GM12878 (cell line): ENCODE measurements around the gene USP47. TPM values are rescaled to one million over a fixed set of nuclear protein-coding genes. Genes with fewer than 3 reads are reported as not detected.

Source experiments
- ATAC-seq: fragments of 200-7000 bp; cut with Tn5 transposase; 3 replicates; pipeline ENCODE4 v1.9.1; 2020; ENCODE audit warnings: mild to moderate bottlenecking, moderate library complexity
- BruUV-seq: library from RNA; stranded (reverse); fragments of 400-500 nt; replicated peaks from 2 replicates; lab custom pipeline; 2021; lab: Mats Ljungman, UMichigan
- CTCF ChIA-PET: fragments of 300-600 bp; sonication (Branson Sonifier 250); formaldehyde crosslinking; extraction: SDS; loops from one replicate; lab custom pipeline; 2021; ENCODE audit warnings: inconsistent platforms; lab: Yijun Ruan, JAX
- POLR2A ChIA-PET: fragments of 350-600 bp; formaldehyde crosslinking; extraction: SDS; loops from one replicate; lab custom pipeline; 2021; ENCODE audit warnings: inconsistent platforms; lab: Charles Lee
- RAD21 ChIA-PET: fragments of 300-600 bp; sonication (Branson Sonifier 250); formaldehyde crosslinking; loops from one replicate; lab custom pipeline; 2023; ENCODE audit warnings: antibody characterized with exemption; ENCODE audit not compliant: unreplicated experiment; lab: Charles Lee
- SMC1A ChIA-PET: fragments of 300-600 bp; sonication (Branson Sonifier 250); formaldehyde crosslinking; loops from one replicate; lab custom pipeline; 2023; ENCODE audit not compliant: unreplicated experiment, uncharacterized antibody; lab: Charles Lee
- DNase-seq: peaks from one replicate; pipeline ENCODE4 v3.0.0-alpha.2; 2011; ENCODE audit warnings: low read depth, low spot score
- FAIRE-seq: peaks from 3 replicates; lab custom pipeline; 2011; peaks lifted over from hg19 to GRCh38; lab: Jason Lieb, UNC
- H2AFZ ChIP-seq: 2 replicates; pipeline ENCODE4 v1.6.0; 2011; ENCODE audit warnings: low read depth, low read length, control low read depth; ENCODE audit not compliant: control insufficient read depth
- H3K27ac ChIP-seq: 2 replicates; pipeline ENCODE4 v1.5.1; 2011; ENCODE audit warnings: control low read depth; ENCODE audit not compliant: control insufficient read depth, insufficient read depth
- H3K27me3 ChIP-seq, 2 experiments: replicated peaks in 1 of 2; 2 replicates each; pipeline versions ENCODE4 v1.6.0 to v1.6.1; 2011; ENCODE audit warnings: low read length in 1 of 2; ENCODE audit not compliant: control insufficient read depth in 2 of 2, insufficient read depth in 2 of 2
- H3K36me3 ChIP-seq, 2 experiments: 2 replicates each; pipeline ENCODE4 v1.5.1; 2011; ENCODE audit warnings: low read length in 1 of 2; ENCODE audit not compliant: control insufficient read depth in 2 of 2, insufficient read depth in 2 of 2
- H3K4me1 ChIP-seq: 2 replicates; pipeline ENCODE4 v1.6.1; 2011; ENCODE audit warnings: mild to moderate bottlenecking, low read length, moderate library complexity, mixed read lengths; ENCODE audit not compliant: control insufficient read depth, insufficient read depth
- H3K4me2 ChIP-seq: 2 replicates; pipeline ENCODE4 v1.6.0; 2011; ENCODE audit warnings: control low read depth; ENCODE audit not compliant: control insufficient read depth, insufficient read depth
- H3K4me3 ChIP-seq: fragments of 200-600 bp; sonication (generic); 2 replicates; pipeline ENCODE4 v1.5.1; 2016
- H3K79me2 ChIP-seq: 2 replicates; pipeline ENCODE4 v1.6.0; 2011; ENCODE audit warnings: low read length; ENCODE audit not compliant: control insufficient read depth, insufficient read depth
- H3K9ac ChIP-seq: 2 replicates; pipeline ENCODE4 v1.8.0; 2011; ENCODE audit warnings: low read length, control low read depth, mixed read lengths; ENCODE audit not compliant: control insufficient read depth, insufficient read depth
- H3K9me3 ChIP-seq: replicated peaks from 3 replicates; pipeline ENCODE4 v1.5.1; 2011; ENCODE audit warnings: mild to moderate bottlenecking, low read length; ENCODE audit not compliant: control insufficient read depth, insufficient read depth
- H4K20me1 ChIP-seq: 2 replicates; pipeline ENCODE4 v1.6.0; 2011; ENCODE audit not compliant: control insufficient read depth, insufficient read depth
- BRCA1 ChIP-seq: IDR thresholded peaks from 2 replicates; pipeline ENCODE4 v1.6.1; 2011; ENCODE audit warnings: low read depth, low read length, improper control_type of control experiment
- EED ChIP-seq: sonication (generic); IDR thresholded peaks from 2 replicates; pipeline ENCODE4 v1.6.1; 2016; ENCODE audit warnings: antibody characterized with exemption, low read depth
- EGR1 ChIP-seq, 2 experiments: IDR thresholded peaks; 1 replicate in 1 of 2; 2 replicates in 1 of 2; pipeline ENCODE4 v1.6.1; 2011 to 2012; ENCODE audit warnings: low read depth in 2 of 2, low read length in 2 of 2, borderline replicate concordance in 1 of 2, mild to moderate bottlenecking in 1 of 2, moderate library complexity in 1 of 2
- GABPA ChIP-seq: IDR thresholded peaks from 2 replicates; pipeline ENCODE4 v1.6.1; 2014; ENCODE audit warnings: antibody characterized with exemption, low read depth, mild to moderate bottlenecking, inconsistent platforms
- KLF5 ChIP-seq: fragments of 450-650 bp; IDR thresholded peaks from 2 replicates; pipeline ENCODE4 v1.6.1; 2014; ENCODE audit warnings: mild to moderate bottlenecking; ENCODE audit not compliant: partially characterized antibody
- MXI1 ChIP-seq: fragments of 150-350 bp; IDR thresholded peaks from 2 replicates; pipeline ENCODE4 v1.6.1; 2011; ENCODE audit warnings: low read depth, mild to moderate bottlenecking, inconsistent platforms, low read length, improper control_type of control experiment
- RB1 ChIP-seq: fragments of 450-650 bp; formaldehyde crosslinking; IDR thresholded peaks from 2 replicates; pipeline ENCODE4 v1.6.1; 2017; ENCODE audit warnings: mild to moderate bottlenecking, borderline replicate concordance
- RFX5 ChIP-seq: IDR thresholded peaks from 2 replicates; pipeline ENCODE4 v1.6.1; 2011; ENCODE audit warnings: low read depth, low read length, improper control_type of control experiment
- SMARCA5 ChIP-seq: fragments of 450-650 bp; IDR thresholded peaks from 2 replicates; pipeline ENCODE4 v1.6.1; 2017; ENCODE audit warnings: mild to moderate bottlenecking
- TBL1XR1 ChIP-seq: IDR thresholded peaks from 2 replicates; pipeline ENCODE4 v1.6.1; 2012; ENCODE audit warnings: low read depth, low read length, improper control_type of control experiment
- TCF12 ChIP-seq: IDR thresholded peaks from 2 replicates; pipeline ENCODE4 v1.6.1; 2011; ENCODE audit warnings: low read depth, mild to moderate bottlenecking, low read length
- ZNF274 ChIP-seq: IDR thresholded peaks from one replicate; pipeline ENCODE4 v1.8.0; 2011; ENCODE audit not compliant: insufficient read length, insufficient read depth
- ZZZ3 ChIP-seq: IDR thresholded peaks from 2 replicates; pipeline ENCODE4 v1.6.1; 2011; ENCODE audit warnings: low read depth; ENCODE audit not compliant: control insufficient read depth, insufficient read length
- WGBS: methylation state at CpG from one replicate; pipeline ENCODE4 v1.1.6; 2016; ENCODE audit warnings: low lambda C conversion rate; ENCODE audit not compliant: insufficient replicate concordance, insufficient coverage; ENCODE audit errors: missing lambda C conversion rate; 5-methylcytosine and 5-hydroxymethylcytosine counted together
- in situ Hi-C: fragments of 300-500 bp; cut with MboI; formaldehyde crosslinking; loops from 9 replicates; pipeline ENCODE4 v1.14.3; 2018; ENCODE audit warnings: mixed read lengths
- intact Hi-C: fragments of 100-400 bp; cut with micrococcal nuclease; formaldehyde crosslinking; loops from one replicate; pipeline ENCODE4 v1.14.2; 2022; ENCODE audit not compliant: unreplicated experiment
- polyA plus RNA-seq, 11 experiments: library from polyadenylated mRNA; depleted of rRNA in 4 of 11; unstranded in 6 of 11; stranded (reverse) in 5 of 11; fragments of >200 nt; fragmentation: Nextera tagmentation in 4 of 11; fragmentation: Illumina TruSeq in 1 of 11; extraction: Ambion mirVana in 4 of 11; extraction: Trizol in 1 of 11; gene quantifications; 1 replicate in 1 of 11; 2 replicates in 10 of 11; pipeline versions ENCODE4 v1.2.1 to v1.2.3, GENCODE V29; 2011 to 2016; ENCODE audit warnings: inconsistent platforms in 2 of 11, missing spikeins in 2 of 11, low read depth in 1 of 11
- total RNA-seq, 4 experiments: library from RNA; depleted of rRNA in 3 of 4; stranded (reverse); fragments of >200 nt in 3 of 4; fragmentation: Illumina TruSeq in 1 of 4; extraction: Trizol in 1 of 4; gene quantifications; 2 replicates each; pipeline versions ENCODE4 v1.2.1 to v1.2.3, GENCODE V29; 2013 to 2021

Gene USP47
- total and polyA plus RNA-seq, 10 of the 15 experiments (the other 5 are each of a cell fraction or from before 2014, with no cell fraction given): 13.9 to 54.0 (median 31.6) TPM

DNA sequence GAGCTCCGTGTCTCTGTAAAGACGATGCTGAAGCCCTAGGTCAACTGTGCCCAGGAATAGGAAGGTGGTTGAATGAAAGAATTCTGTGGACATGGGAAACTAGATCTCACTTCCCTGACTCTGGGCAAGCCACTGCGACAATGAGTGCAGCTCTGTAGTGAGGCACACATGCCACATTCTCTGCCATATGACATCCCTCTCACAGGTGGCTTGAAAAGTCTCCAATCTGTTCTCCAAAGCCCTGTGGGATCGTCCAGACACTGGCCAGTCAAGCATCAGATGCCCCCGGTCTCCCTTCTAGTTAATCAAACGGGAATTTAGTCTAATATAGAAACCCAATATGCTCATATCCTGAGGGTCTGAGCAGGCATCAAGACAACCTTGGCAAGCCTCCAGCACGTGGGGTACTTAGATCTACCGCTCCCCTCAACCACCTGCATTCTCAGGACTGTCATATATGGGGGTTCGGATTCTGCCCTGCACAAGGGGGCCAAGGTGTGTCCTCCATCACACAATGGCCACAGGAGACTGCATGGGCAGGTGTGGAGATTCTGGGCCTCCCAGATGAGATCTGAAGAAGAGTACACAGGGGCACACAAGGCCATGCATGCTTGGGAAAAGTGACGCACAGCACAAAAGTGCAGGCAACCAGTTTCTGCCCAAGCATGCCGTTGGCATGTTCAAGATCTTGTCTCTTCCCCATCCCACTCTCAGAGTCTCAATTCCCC is 154.7 kb downstream of the USP47 start:
- in situ Hi-C loops: no loop called here
- DNase-seq (no peak), ATAC-seq (no peak), FAIRE-seq (no peak)
- Histone ChIP-seq H3K9ac (no peak overlapping the region), H3K36me3 (no peaks in the 10 kb centered on the region), H4K20me1 (no peaks in the 10 kb centered on the region), H3K27me3 (peaks cover 0 to 1% of the 10 kb centered on the region in 2 experiments; a peak in 1 of 4 replicates), H3K27ac (no peak overlapping the region), H3K4me1 (no peaks in the 10 kb centered on the region; the same call in 1 of the 2 replicates), H3K4me2 (no peak overlapping the region), H3K79me2 (no peaks in the 10 kb centered on the region), H3K4me3 (no peak overlapping the region), H2AFZ (no peak overlapping the region), H3K9me3 (no peaks in the 10 kb centered on the region)
- ChIA-PET POLR2A (no interaction called here), SMC1A (interaction anchor here (1.6 kb wide), 1 partner anchor 9 kb away, joined by 4 read pairs; no protein-coding TSS in a partner anchor), CTCF (no interaction called here), RAD21 (no interaction called here)
- intact Hi-C loops: no loop called here
- 36% methylated on average over 11 of the region's 11 CpGs for WGBS
- BruUV-seq: no TSS peak
- no peak for TF ChIP-seq SMARCA5
- no peak for TF ChIP-seq RB1
- no peak for TF ChIP-seq MXI1
- TF ChIP-seq BRCA1: no peak
- TF ChIP-seq KLF5: no peak
- TF ChIP-seq RFX5: no peak
- no peak for TF ChIP-seq ZZZ3
- TF ChIP-seq GABPA: no peak
- TF ChIP-seq ZNF274: no peak
- TF ChIP-seq TCF12: no peak
- TF ChIP-seq EED: no peak
- no peak for TF ChIP-seq TBL1XR1
- TF ChIP-seq EGR1 (IDR thresholded peaks at IDR 0.05; ENCODE audit: borderline replicate concordance in 1 of 2, low read depth in 2 of 2, low read length in 2 of 2): no peak
